Activated CD8-positive, alpha-beta memory T cell treated with anti-CD3 and anti-CD28 coated beads for 1 hour (primary cell): ENCODE results near the gene LRRC28.

Source experiments
- DNase-seq, 2 donors: peaks; one replicate each; pipeline ENCODE4 v3.0.0-alpha.2; 2020; ENCODE audit warnings: low read depth in 1 of 2; ENCODE audit errors: extremely low read depth in 1 of 2

The LRRC28 gene

DNA sequence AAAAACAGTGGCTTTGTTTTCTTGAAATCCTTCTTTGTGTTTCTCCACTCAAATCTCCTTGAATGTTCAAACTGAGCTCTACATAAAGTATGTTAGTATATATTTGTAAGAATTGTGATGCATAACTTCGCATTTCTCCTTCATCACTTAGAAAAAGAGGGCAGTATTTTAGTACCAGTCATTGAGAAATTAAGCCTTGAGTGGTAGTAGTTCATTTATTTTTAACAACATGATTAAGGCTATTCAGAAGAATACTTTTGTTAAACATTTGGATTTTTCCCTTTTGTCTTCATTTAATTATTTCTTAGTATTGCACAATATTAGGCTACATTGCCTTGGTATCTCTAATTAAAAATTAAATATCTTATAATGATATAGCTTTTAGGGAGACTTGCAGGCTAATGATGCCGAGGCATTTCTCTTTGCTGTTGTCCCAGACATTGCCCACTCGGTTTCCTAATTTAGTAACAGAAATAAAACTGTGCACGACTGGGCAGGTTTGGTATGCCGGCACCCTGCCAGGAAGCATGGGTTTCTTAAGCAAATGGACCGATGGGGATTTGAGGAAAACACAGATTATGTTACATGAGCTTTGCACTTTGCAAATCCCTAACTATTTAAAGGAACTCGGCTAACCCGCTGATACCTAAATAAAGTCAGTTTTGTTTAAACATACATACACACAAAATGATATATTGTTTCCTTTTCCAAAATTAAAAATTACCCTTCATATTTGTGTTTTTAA is 54.7 kb downstream of the LRRC28 start:
- no peak for DNase-seq

- DNase-seq: no peak
These were observed 55.5 kb downstream of the LRRC28 start for GRCh38 chr15:99306694-99307338.

DNA sequence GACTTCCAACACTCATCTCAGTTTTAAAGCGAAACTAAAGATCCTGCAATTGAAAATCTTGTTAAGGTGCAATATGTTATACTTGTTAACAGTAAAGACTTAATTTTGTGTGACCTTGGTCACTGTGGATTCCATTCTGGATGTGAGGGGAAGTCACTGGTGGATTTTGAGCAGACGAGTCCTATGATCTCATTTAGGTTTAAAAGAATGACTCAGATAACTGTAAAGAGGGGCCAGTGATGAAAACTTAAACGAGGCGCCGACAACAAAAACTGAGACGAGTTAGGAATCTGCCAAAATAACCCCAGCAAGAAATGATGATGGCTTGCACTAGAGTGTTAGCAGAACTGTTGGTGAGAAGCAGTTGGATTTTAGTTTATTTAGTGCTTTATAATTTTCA is 56.5 kb downstream of the LRRC28 start:
- DNase-seq: no peak

- DNase-seq: no peak
These were observed 59.5 kb downstream of the LRRC28 start for GRCh38 chr15:99310745-99311144.

DNA sequence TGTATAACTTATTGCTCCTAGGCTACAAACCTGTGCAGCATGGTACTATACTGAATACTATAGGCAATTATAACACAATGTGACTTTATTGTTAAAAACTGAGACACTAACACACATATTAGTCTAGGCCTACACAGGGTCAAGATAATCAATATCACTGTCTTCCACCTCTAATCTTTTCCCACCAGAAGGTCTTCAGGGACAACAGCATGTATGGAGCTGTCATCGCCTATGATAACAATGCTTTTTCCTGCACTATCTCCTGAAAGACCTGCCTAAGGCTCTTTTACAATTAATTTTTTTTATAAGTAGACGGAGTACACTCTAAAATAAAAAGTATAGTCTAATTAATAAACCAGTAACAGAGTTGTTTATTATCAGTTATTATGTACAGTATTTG is 60.9 kb downstream of the LRRC28 start:
- DNase-seq: no peak

GRCh38 chr15:99312794-99313193 is 61.5 kb downstream of the LRRC28 start:
- no peak for DNase-seq

GRCh38 chr15:99315636-99316035 is 64.4 kb downstream of the LRRC28 start:
- DNase-seq: no peak

DNA sequence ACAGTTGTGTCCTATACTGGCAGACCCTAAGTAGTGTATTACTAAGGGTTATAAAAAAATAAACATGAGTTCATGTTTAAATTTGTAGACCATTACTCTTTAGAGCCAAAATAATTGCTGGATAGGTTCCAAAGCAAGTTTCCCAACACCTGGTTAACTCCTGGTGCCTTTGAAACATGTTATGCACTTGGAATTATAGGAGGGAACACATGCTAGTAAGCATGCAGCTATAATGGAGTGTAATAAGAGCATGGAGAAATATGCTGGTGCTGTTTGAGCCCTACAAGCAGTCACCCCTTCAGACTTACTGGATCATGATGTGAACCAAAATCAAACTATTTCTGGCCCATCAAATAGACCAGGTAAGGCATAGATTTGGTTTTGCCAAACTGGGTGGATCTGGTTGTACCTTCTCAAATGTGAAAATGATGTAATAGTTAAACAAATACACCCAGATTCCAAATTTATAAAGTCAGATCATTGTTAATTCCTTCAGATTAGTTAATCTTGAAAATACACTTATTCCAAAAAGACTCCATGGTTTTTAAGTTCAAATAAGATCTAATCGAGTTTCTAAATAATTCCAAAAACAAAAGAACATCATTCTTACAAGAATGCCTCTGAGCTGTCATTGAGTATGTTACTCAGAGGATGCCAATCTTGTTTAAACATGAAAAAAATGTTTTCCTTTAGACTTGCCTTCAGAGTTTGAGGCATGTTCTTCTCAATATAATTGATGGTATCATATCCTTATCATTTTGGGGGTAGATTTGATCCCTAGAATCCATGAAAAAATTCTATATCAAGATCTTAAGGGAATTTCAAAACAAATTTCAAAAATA is 69.3 kb downstream of the LRRC28 start:
- no peak for DNase-seq

DNA sequence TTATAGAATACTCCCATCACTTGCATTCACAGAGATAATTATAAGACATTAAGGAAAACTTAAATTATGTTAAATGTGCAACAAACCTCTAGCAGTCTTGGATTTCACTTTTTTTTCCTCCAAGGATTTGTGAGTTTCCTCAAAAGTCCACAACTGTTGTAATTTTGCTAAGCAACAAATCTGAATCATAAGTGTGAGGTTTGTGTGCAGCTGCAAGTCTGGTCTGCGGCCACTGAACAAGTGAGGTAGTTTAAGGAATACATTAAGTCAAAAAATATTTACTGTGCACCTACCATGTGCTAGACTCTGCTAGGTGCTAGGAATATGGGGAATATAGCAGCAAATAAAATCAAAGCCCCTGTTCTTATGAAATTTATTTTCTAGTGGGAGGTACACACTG is 70.2 kb downstream of the LRRC28 start:
- DNase-seq: no peak

DNA sequence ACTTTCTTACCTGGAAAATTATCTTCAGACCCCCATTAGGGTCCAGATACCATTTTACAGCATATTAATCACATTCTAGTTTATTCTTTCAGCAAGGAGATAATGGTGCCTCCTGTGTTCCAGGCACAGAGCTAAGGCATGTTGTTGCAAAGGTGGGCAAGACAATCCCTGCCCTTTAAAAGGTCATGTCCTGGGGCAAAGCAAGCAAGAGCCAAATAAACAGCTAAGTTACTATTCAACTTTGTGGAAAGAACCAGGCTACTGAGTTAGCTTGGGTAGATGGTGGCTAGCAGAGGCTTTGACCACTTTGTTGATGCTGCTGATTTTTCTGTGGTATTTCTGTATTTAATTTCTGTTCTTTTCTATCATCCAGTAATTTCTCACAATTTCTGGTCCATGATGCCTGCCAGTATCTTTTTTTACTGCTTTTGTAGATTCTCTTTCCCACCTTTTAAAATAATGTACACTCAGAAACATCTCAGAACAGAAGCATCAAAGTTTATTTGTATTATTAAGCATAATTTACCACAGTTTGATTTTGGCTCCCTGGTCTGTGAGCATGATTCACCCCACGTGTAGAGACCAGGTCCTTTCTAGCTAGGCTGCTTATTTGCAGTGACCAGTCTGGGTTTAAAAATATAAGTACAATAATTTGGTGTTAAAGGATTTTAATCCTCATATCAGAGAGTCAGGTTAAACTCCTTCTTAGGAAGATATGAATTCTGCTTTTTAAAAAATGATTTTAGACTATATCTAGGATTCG is 71.5 kb downstream of the LRRC28 start:
- no peak for DNase-seq

- DNase-seq: no peak
These were observed 72.9 kb downstream of the LRRC28 start for GRCh38 chr15:99324082-99324620.

DNA sequence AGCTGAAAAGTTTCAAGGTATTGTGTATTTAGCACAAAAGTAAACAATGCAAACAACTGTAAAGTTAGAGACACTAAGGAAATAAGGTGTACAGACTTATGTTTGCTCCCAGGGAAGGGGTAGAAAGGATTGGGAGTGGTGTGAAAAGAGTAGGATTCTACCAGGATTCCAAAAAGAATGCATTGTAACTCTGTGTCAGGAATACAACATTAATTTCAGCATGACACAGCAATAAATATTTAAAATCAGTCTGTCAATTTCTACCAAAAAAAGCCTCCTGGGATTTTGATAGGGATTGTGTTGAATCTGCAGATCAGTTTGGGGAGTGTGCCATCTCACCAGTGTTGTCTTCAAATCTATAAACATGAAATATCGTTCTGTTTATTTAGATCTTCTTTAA is 73.4 kb downstream of the LRRC28 start:
- DNase-seq: no peak

DNA sequence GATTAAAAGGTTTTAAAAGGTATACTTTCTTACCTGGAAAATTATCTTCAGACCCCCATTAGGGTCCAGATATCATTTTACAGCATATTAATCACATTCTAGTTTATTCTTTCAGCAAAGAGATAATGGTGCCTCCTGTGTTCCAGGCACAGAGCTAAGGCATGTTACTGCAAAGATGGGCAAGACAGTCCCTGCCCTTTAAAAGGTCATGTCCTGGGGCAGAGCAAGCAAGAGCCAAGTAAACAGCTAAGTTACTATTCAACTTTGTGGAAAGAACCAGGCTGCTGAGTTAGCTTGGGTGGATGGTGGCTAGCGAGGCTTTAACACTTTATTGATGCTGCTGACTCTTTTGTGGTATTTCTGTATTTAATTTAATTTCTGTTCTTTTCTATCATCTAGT is 75.0 kb downstream of the LRRC28 start:
- no peak for DNase-seq

GRCh38 chr15:99328106-99329072 is 77.1 kb downstream of the LRRC28 start:
- no peak for DNase-seq

DNA sequence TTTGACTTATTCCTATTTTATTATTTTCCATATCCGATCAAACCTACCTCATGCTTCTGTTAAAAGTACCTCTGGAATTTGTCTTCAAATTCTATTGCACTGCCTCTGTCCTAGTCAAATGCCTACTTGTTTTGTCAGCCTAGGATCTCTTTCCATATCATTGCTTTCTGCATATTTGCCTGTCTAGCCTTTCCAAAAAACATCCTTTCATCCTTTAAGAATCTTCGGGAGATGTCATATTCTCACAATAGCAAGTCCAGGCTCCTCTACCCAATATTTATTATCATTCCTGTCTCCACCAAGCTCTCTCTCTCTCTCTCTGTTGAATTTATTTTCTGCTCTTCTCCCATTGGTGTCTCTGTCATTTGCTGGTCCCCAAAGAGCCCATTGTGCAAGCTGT is 80.1 kb downstream of the LRRC28 start:
- no peak for DNase-seq

DNA sequence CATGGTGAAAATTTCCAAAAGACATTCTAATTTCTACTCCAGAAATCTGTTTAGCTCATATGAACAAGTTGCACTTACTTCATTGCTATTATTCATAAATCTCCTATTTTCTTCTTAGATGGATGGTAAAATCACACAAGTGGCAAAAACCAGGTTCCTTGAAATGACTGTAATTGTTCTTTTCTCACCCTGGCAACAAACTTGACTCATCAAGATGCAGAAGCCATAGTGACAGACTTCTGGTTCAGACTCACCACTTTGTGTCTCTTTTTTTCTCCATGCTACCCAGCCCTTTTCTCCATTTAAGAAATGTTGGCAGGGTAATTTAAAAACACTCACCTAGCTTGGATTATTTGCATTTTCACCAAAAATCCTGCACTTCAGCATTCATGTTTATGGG is 82.1 kb downstream of the LRRC28 start:
- DNase-seq: no peak

DNA sequence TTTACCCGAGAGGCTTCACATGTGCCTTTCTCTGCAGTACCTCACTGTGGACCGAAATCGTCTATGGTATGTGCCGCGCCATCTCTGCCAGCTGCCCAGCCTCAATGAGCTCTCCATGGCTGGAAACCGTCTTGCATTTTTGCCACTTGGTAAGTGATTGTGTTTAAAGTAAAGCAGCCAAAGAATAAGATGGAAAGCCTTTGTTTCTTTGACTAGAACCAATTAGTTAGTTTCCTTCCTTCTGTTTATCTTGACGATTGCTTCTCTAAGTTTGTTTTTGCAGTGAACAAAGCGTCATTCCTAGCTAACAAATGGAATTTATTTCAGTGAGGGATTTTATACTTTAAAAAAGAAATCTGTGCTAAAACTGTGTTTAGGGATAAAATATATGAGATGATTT is 82.7 kb downstream of the LRRC28 start:
- DNase-seq: no peak

- DNase-seq: no peak
These were observed 84.2 kb downstream of the LRRC28 start for GRCh38 chr15:99335508-99335907.

DNA sequence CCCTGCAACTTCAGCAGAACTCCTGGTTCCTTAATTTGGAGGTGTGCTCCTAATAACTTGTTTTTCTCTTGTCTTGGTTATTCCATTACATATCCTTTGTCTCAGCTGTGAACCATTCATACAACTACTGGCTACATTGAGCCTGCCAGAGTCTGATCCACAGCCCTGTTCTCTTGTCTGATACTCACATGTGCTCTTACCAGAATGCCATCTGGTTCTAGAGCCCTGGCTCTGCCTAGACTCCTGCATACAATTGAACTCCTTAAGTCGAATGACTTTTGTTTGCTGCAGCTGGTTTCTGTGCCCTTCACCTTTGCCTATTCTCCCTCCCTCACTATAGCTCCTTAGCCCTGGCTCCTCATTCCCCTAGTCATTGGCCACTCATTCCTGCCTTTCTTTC is 85.5 kb downstream of the LRRC28 start:
- no peak for DNase-seq

- no peak for DNase-seq
These were observed 89.1 kb downstream of the LRRC28 start for GRCh38 chr15:99340347-99340746.
